Adipocyte (in vitro differentiated cells): ENCODE measurements around the gene ZNF33A.
A peak's percentile ranks its signal among the peaks of the same experiment; 100 is the strongest.
"Not testable (repeated sequence)": the region's sequence is repeated elsewhere in the genome, so short reads cannot be mapped to it uniquely, and the experiment has no call there.

ENCODE experiments used
- DNase-seq: peaks from one replicate; pipeline ENCODE4 v3.0.0-alpha.2; 2015; ENCODE audit warnings: low read depth
- H3K27me3 ChIP-seq: replicated peaks from 2 replicates; pipeline ENCODE4 v1.7.0; 2013; ENCODE audit warnings: mild to moderate bottlenecking, low read length, moderate library complexity; ENCODE audit not compliant: control insufficient read depth, insufficient read depth
- H3K36me3 ChIP-seq: 2 replicates; pipeline ENCODE4 v1.7.0; 2013; ENCODE audit warnings: low read length, mild to moderate bottlenecking, moderate library complexity; ENCODE audit not compliant: control insufficient read depth, insufficient read depth, severe bottlenecking
- H3K4me1 ChIP-seq: 2 replicates; pipeline ENCODE4 v1.7.0; 2013; ENCODE audit warnings: mild to moderate bottlenecking, low read length, moderate library complexity; ENCODE audit not compliant: control insufficient read depth, insufficient read depth
- H3K4me3 ChIP-seq: 2 replicates; pipeline ENCODE4 v1.7.0; 2013; ENCODE audit warnings: mild to moderate bottlenecking, low read length, moderate library complexity
- H3K9ac ChIP-seq: 2 replicates; pipeline ENCODE4 v1.7.0; 2013; ENCODE audit warnings: mild to moderate bottlenecking, low read length, moderate library complexity
- H3K9me3 ChIP-seq: 2 replicates; pipeline ENCODE4 v1.7.0; 2013; ENCODE audit warnings: mild to moderate bottlenecking, low read length, moderate library complexity; ENCODE audit not compliant: control insufficient read depth

The ZNF33A gene

GRCh38 chr10:38010119-38010903, at the start of gene ZNF33A:
Gene ZNF33A, plus strand, starts transcription at chr10:38010675. Its CDS starts 1,667 bp downstream, at chr10:38012342.
- peak; percentile 92 for DNase-seq
- Histone ChIP-seq H3K36me3 (peaks cover 8% of the 10 kb centered on the region), H3K4me3 (peak within 1 kb of the TSS; percentile 83), H3K4me1 (peaks cover 4% of the 10 kb centered on the region), H3K9me3 (no peaks in the 10 kb centered on the region), H3K9ac (peak within 1 kb of the TSS; percentile 93), H3K27me3 (no peaks in the 10 kb centered on the region)

- peaks cover 6% of the 10 kb centered on the region for H3K9me3 ChIP-seq
- peaks cover 43% of the 10 kb centered on the region for H3K36me3 ChIP-seq
- H3K4me3 ChIP-seq, result no peak overlapping the region
- H3K9ac ChIP-seq, result no peak overlapping the region
- DNase-seq, result no peak
- no peaks in the 10 kb centered on the region for H3K4me1 ChIP-seq
- no peaks in the 10 kb centered on the region for H3K27me3 ChIP-seq
These were observed 45.5 kb upstream of the ZNF33A start for GRCh38 chr10:37965006-37965405.

- no peak for DNase-seq
These were observed 38.1 kb upstream of the ZNF33A start for GRCh38 chr10:37972396-37972795.

GRCh38 chr10:37975401-37975991, 35.0 kb upstream of the ZNF33A start:
- DNase-seq, result peak; percentile 54
- H3K4me3 ChIP-seq, result peak overlapping the region; percentile 93

More at GRCh38 chr10:37972396-37972795, 38.1 kb upstream of the ZNF33A start:
- peaks cover 16% of the 10 kb centered on the region for H3K4me1 ChIP-seq
- H3K27me3 ChIP-seq, result no peaks in the 10 kb centered on the region
- H3K36me3 ChIP-seq, result peaks cover 28% of the 10 kb centered on the region
- H3K9ac ChIP-seq, result no peak overlapping the region
- no peak overlapping the region for H3K4me3 ChIP-seq
- H3K9me3 ChIP-seq, result no peaks in the 10 kb centered on the region

GRCh38 chr10:37976091-37976879, 34.2 kb upstream of the ZNF33A start, which contains the start of gene ZNF25:
Gene ZNF25, minus strand, starts transcription at chr10:37976647. Its CDS starts 4,925 bp downstream, at chr10:37971722.
- Histone ChIP-seq H3K4me3 (peak within 1 kb of the TSS; percentile 93), H3K9ac (peak within 1 kb of the TSS; percentile 96), H3K27me3 (no peaks in the 10 kb centered on the region), H3K4me1 (peaks cover 16% of the 10 kb centered on the region), H3K36me3 (no peaks in the 10 kb centered on the region), H3K9me3 (no peaks in the 10 kb centered on the region)
- peak; percentile 100 for DNase-seq

More at GRCh38 chr10:37975401-37975991, 35.0 kb upstream of the ZNF33A start:
- Histone ChIP-seq H3K9ac (peak overlapping the region; percentile 96), H3K27me3 (no peaks in the 10 kb centered on the region), H3K4me1 (peaks cover 16% of the 10 kb centered on the region), H3K9me3 (no peaks in the 10 kb centered on the region), H3K36me3 (peaks cover 4% of the 10 kb centered on the region)

- no peaks in the 10 kb centered on the region for H3K36me3 ChIP-seq
- DNase-seq, result no peak
- no peaks in the 10 kb centered on the region for H3K9me3 ChIP-seq
- peaks cover 16% of the 10 kb centered on the region for H3K4me1 ChIP-seq
- peak overlapping the region; percentile 96 for H3K9ac ChIP-seq
- no peaks in the 10 kb centered on the region for H3K27me3 ChIP-seq
- peak overlapping the region; percentile 93 for H3K4me3 ChIP-seq
These were observed 33.6 kb upstream of the ZNF33A start for GRCh38 chr10:37976880-37977203.

- H3K4me1 ChIP-seq, result no peaks in the 10 kb centered on the region
- no peaks in the 10 kb centered on the region for H3K9me3 ChIP-seq
- H3K4me3 ChIP-seq, result no peak overlapping the region
- no peaks in the 10 kb centered on the region for H3K36me3 ChIP-seq
- H3K27me3 ChIP-seq, result no peaks in the 10 kb centered on the region
- no peak overlapping the region for H3K9ac ChIP-seq
- DNase-seq, result no peak
These were observed 18.8 kb upstream of the ZNF33A start for GRCh38 chr10:37991655-37992054.

- Histone ChIP-seq H3K9ac (no peak overlapping the region), H3K27me3 (no peaks in the 10 kb centered on the region), H3K36me3 (no peaks in the 10 kb centered on the region), H3K9me3 (no peaks in the 10 kb centered on the region), H3K4me3 (no peak overlapping the region), H3K4me1 (no peaks in the 10 kb centered on the region)
- DNase-seq, result no peak
These were observed 18.4 kb upstream of the ZNF33A start for GRCh38 chr10:37992083-37992482.

GRCh38 chr10:37998920-37999319, 11.6 kb upstream of the ZNF33A start:
- not testable (repeated sequence) for H3K4me1 ChIP-seq, H3K27me3 ChIP-seq, H3K9ac ChIP-seq, H3K9me3 ChIP-seq, DNase-seq, H3K4me3 ChIP-seq, H3K36me3 ChIP-seq

- H3K27me3 ChIP-seq, H3K36me3 ChIP-seq, H3K4me1 ChIP-seq, H3K9me3 ChIP-seq, H3K4me3 ChIP-seq, H3K9ac ChIP-seq, DNase-seq: not testable (repeated sequence)
These were observed 10.0 kb upstream of the ZNF33A start for GRCh38 chr10:38000474-38000873.

GRCh38 chr10:38003026-38003425, 7.4 kb upstream of the ZNF33A start:
- no peak for DNase-seq
- Histone ChIP-seq H3K9me3 (no peaks in the 10 kb centered on the region), H3K36me3 (no peaks in the 10 kb centered on the region), H3K27me3 (no peaks in the 10 kb centered on the region), H3K4me1 (no peaks in the 10 kb centered on the region), H3K9ac (no peak overlapping the region), H3K4me3 (no peak overlapping the region)
